ENCODE data around the gene CRYBB1.

Gene CRYBB1

DNA sequence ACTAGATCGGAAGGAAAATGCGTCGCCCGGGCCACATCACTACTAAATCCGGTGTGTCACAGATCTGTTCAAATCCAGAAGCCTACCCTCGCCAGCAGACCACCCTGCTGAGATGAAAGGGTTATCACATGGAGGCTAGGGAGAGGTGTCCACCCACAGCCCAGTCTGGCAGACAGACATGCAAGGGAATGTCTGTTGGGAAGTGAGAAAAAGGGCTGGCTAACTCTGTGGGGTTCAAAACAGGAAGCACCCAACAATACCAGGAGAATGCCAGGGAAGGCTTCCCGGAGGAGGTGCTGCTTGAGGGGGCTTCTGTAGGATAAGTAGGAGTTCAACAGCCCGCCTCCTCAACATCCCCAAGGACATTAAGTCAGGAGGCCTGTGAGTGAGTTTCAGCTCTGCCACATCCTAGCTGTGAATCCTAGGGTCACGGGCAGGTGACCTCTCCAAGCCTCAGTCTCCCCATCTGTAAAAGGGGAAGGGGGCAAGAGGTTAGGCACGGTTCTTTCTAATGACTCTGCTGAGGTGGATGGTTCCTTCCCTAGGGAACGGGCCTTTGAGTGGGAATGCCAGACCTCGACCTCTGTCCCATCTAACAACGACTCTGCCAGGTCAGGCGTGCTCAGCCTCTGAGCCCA lies 29.0 kb downstream of the CRYBB1 start:
- Histone ChIP-seq H3K27me3 (ENCODE audit: control insufficient read depth, insufficient read depth, low read length) (no peaks in the 10 kb centered on the region), H3K4me1 (ENCODE audit: control insufficient read depth, insufficient read depth, low read length) (peaks cover 31% of the 10 kb centered on the region), H3K27ac (ENCODE audit: low read depth, low read length) (peak overlapping the region; percentile 60; the same call in 1 of the 2 replicates), H3K4me3 (ENCODE audit: low read depth, low read length) (peak overlapping the region; percentile 85), H3K36me3 (ENCODE audit: control insufficient read depth, insufficient read depth, low read length) (peaks cover 16% of the 10 kb centered on the region), H3K9ac (ENCODE audit: low read length) (peak overlapping the region; percentile 80), H3K9me3 (ENCODE audit: control insufficient read depth, insufficient read depth, low read depth, low read length) (peaks cover 3% of the 10 kb centered on the region; the same call in 1 of the 2 replicates)

GRCh38 chr22:26587991-26588613 lies 29.7 kb downstream of the CRYBB1 start:
- Histone ChIP-seq H3K9me3 (ENCODE audit: control insufficient read depth, insufficient read depth, low read depth, low read length) (peaks cover 3% of the 10 kb centered on the region; the same call in 1 of the 2 replicates), H3K9ac (ENCODE audit: low read length) (no peak overlapping the region), H3K4me1 (ENCODE audit: control insufficient read depth, insufficient read depth, low read length) (peaks cover 31% of the 10 kb centered on the region), H3K27me3 (ENCODE audit: control insufficient read depth, insufficient read depth, low read length) (no peaks in the 10 kb centered on the region), H3K4me3 (ENCODE audit: low read depth, low read length) (peak overlapping the region; percentile 85; the same call in 1 of the 2 replicates), H3K27ac (ENCODE audit: low read depth, low read length) (no peak overlapping the region), H3K36me3 (ENCODE audit: control insufficient read depth, insufficient read depth, low read length) (peaks cover 16% of the 10 kb centered on the region)

DNA sequence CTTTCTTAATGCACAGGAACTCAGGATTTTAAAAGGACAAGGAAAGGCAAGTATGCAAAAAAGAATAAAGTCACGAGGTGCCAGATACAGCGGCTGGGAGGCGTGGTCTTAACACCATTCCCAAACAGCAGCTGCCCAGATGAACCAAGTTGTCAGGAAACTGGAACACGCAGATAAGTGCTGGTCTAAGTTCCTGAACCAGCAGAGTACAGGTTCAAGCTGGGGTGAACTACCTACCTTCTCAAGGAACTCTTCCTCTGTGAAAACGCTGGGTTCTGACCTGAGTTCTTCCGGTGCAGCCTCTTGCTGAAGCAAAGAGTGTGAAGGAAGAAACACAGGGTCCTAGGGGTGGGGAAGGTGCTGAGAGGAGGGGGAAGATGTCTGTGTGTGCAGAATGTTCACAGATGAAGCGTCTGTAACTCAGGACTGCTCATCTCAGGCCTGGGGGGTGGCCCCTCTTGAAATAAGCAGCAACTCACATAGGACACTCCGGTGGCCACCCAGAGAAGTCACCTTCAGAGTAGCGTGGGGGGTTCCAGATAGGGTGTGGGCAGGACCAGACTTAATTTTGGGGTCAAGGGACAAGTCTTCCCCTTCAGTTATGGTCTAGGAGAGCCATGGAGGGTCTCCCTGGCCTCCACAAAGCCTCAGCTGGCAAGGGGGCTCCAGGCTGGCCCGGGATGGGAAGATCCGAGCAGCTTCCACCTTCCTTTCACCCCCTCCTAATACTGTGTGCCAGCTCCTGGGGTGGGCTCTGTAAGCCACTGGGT lies 31.1 kb downstream of the CRYBB1 start:
- peaks cover 22% of the 10 kb centered on the region for H3K36me3 ChIP-seq (ENCODE audit: control insufficient read depth, insufficient read depth, low read length)
- peaks cover 3% of the 10 kb centered on the region; the same call in 1 of the 2 replicates for H3K9me3 ChIP-seq (ENCODE audit: control insufficient read depth, insufficient read depth, low read depth, low read length)
- no peak overlapping the region for H3K9ac ChIP-seq (ENCODE audit: low read length)
- H3K4me3 ChIP-seq (ENCODE audit: low read depth, low read length) = peak overlapping the region; percentile 12; the same call in 1 of the 2 replicates
- no peaks in the 10 kb centered on the region for H3K27me3 ChIP-seq (ENCODE audit: control insufficient read depth, insufficient read depth, low read length)
- peaks cover 31% of the 10 kb centered on the region for H3K4me1 ChIP-seq (ENCODE audit: control insufficient read depth, insufficient read depth, low read length)
- no peak overlapping the region for H3K27ac ChIP-seq (ENCODE audit: low read depth, low read length)

DNA sequence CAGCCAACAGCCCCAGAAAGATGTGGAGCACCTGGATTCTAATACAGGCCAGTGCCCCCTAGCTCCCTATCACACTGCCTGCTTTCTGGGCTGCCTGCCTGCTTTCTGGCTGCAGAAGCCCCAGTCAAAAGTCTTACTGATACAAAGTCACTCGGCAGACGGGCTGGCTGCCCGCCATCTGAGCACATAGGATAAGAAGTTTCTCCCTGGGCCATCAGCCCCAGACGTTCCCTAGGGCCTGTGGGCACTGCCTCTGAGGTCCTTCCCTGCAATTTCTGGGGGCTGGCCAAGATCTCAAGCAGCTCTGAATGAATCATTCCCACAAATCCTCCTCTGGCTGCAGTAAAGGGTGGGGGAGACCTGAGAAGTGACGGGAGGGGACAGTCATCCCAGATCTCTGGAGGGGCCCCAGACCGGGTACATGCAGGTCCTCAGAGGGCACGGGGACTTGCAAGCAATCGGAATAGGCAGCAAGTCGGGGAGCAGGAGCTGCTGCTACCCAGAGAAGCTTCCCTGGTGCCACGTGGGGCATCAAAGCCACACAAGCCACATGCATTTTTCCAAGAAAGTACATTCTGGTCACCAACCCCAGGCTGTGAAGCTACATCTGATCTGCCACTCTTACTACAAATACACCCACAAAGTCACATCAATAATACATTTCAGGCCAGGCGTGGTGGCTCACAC lies 32.6 kb downstream of the CRYBB1 start:
- Histone ChIP-seq H3K27ac (ENCODE audit: low read depth, low read length) (no peak overlapping the region), H3K9ac (ENCODE audit: low read length) (no peak overlapping the region), H3K4me1 (ENCODE audit: control insufficient read depth, insufficient read depth, low read length) (peaks cover 40% of the 10 kb centered on the region), H3K4me3 (ENCODE audit: low read depth, low read length) (no peak overlapping the region), H3K9me3 (ENCODE audit: control insufficient read depth, insufficient read depth, low read depth, low read length) (peaks cover 3% of the 10 kb centered on the region; the same call in 1 of the 2 replicates), H3K27me3 (ENCODE audit: control insufficient read depth, insufficient read depth, low read length) (no peaks in the 10 kb centered on the region), H3K36me3 (ENCODE audit: control insufficient read depth, insufficient read depth, low read length) (peaks cover 22% of the 10 kb centered on the region)

DNA sequence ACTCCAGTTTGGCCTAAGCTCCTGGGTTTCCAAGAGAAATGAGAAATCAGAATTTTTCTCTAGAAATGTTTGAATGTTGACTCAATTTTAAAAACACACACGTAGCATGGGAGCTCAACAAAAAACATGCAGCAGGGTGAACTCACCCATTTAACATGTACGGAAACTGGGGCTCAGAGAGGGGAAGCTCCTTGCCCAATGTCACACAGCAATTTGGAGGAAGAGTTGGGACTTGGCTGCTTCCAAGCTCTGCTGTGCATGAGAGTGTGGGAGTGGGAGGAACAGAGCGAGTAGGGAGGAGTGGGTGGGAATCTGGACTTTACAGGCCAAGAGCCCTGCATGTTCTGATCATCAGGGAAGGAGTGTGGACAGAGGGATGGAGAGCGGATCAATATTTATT lies 33.8 kb downstream of the CRYBB1 start:
- Histone ChIP-seq H3K4me1 (ENCODE audit: control insufficient read depth, insufficient read depth, low read length) (peaks cover 51% of the 10 kb centered on the region), H3K9me3 (ENCODE audit: control insufficient read depth, insufficient read depth, low read depth, low read length) (peaks cover 3% of the 10 kb centered on the region; the same call in 1 of the 2 replicates), H3K9ac (ENCODE audit: low read length) (no peak overlapping the region), H3K36me3 (ENCODE audit: control insufficient read depth, insufficient read depth, low read length) (peaks cover 24% of the 10 kb centered on the region), H3K27ac (ENCODE audit: low read depth, low read length) (no peak overlapping the region), H3K27me3 (ENCODE audit: control insufficient read depth, insufficient read depth, low read length) (no peaks in the 10 kb centered on the region), H3K4me3 (ENCODE audit: low read depth, low read length) (no peak overlapping the region)

GRCh38 chr22:26581633-26582168 lies 36.1 kb downstream of the CRYBB1 start:
- peaks cover 20% of the 10 kb centered on the region for H3K36me3 ChIP-seq (ENCODE audit: control insufficient read depth, insufficient read depth, low read length)
- H3K9me3 ChIP-seq (ENCODE audit: control insufficient read depth, insufficient read depth, low read depth, low read length) = no peaks in the 10 kb centered on the region
- H3K9ac ChIP-seq (ENCODE audit: low read length) = no peak overlapping the region
- H3K27me3 ChIP-seq (ENCODE audit: control insufficient read depth, insufficient read depth, low read length) = no peaks in the 10 kb centered on the region
- H3K4me3 ChIP-seq (ENCODE audit: low read depth, low read length) = no peak overlapping the region
- H3K4me1 ChIP-seq (ENCODE audit: control insufficient read depth, insufficient read depth, low read length) = peaks cover 47% of the 10 kb centered on the region
- H3K27ac ChIP-seq (ENCODE audit: low read depth, low read length) = no peak overlapping the region

GRCh38 chr22:26581026-26581425 lies 36.8 kb downstream of the CRYBB1 start:
- Histone ChIP-seq H3K4me1 (ENCODE audit: control insufficient read depth, insufficient read depth, low read length) (peaks cover 48% of the 10 kb centered on the region), H3K9ac (ENCODE audit: low read length) (peak overlapping the region; percentile 28), H3K9me3 (ENCODE audit: control insufficient read depth, insufficient read depth, low read depth, low read length) (no peaks in the 10 kb centered on the region), H3K27me3 (ENCODE audit: control insufficient read depth, insufficient read depth, low read length) (no peaks in the 10 kb centered on the region), H3K27ac (ENCODE audit: low read depth, low read length) (no peak overlapping the region; the same call in none of the 2 replicates), H3K4me3 (ENCODE audit: low read depth, low read length) (peak overlapping the region; percentile 27; the same call in 1 of the 2 replicates), H3K36me3 (ENCODE audit: control insufficient read depth, insufficient read depth, low read length) (peaks cover 16% of the 10 kb centered on the region)

DNA sequence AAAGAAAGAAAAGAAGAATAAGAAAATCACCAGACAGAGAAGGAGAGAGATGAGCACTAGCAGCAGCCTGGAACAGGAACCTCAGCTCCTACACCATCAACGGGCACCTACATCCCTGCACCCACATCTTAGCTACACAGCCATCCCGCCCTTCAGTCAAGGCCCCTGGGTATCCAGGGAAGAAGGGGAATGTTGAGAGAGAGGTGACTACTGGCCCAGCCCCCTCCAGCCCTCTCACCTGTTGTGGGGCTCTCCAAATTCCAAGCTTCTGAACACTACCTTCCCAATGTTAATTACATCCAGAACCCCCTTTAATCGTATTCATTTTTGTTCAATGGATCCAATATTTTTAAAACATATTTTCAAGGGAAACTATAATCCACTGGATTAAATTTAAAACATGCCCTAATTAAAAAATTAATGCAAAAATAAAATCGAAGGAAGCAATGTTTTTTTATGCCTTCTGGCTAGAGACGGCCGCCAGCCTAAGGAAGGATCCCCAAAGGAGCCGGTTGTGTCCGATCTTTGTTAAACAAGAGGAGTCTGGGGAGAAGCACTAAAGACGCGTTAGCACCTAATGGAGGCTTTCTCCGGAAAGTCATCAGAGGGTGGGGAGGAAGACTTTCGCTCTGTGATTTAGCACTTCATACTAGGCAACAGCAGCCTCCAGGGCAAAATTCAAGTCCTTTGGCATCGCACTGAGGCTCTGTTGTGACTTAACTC lies 37.4 kb downstream of the CRYBB1 start:
- Histone ChIP-seq H3K9ac (ENCODE audit: low read length) (peak overlapping the region; percentile 38), H3K27ac (ENCODE audit: low read depth, low read length) (no peak overlapping the region; the same call in 1 of the 2 replicates), H3K27me3 (ENCODE audit: control insufficient read depth, insufficient read depth, low read length) (no peaks in the 10 kb centered on the region), H3K4me3 (ENCODE audit: low read depth, low read length) (peak overlapping the region; percentile 27; the same call in 1 of the 2 replicates), H3K9me3 (ENCODE audit: control insufficient read depth, insufficient read depth, low read depth, low read length) (no peaks in the 10 kb centered on the region), H3K4me1 (ENCODE audit: control insufficient read depth, insufficient read depth, low read length) (peaks cover 51% of the 10 kb centered on the region), H3K36me3 (ENCODE audit: control insufficient read depth, insufficient read depth, low read length) (peaks cover 16% of the 10 kb centered on the region)

- H3K27ac ChIP-seq (ENCODE audit: low read depth, low read length) = 0 out of 2 replicates have a peak overlapping the region, but pooled peaks have one; percentile 17
- H3K9ac ChIP-seq (ENCODE audit: low read length) = no peak overlapping the region
- H3K27me3 ChIP-seq (ENCODE audit: control insufficient read depth, insufficient read depth, low read length) = no peaks in the 10 kb centered on the region
- no peak overlapping the region for H3K4me3 ChIP-seq (ENCODE audit: low read depth, low read length)
- peaks cover 55% of the 10 kb centered on the region for H3K4me1 ChIP-seq (ENCODE audit: control insufficient read depth, insufficient read depth, low read length)
- H3K36me3 ChIP-seq (ENCODE audit: control insufficient read depth, insufficient read depth, low read length) = peaks cover 18% of the 10 kb centered on the region
- no peaks in the 10 kb centered on the region for H3K9me3 ChIP-seq (ENCODE audit: control insufficient read depth, insufficient read depth, low read depth, low read length)
These were observed 38.4 kb downstream of the CRYBB1 start for GRCh38 chr22:26579331-26579886.

DNA sequence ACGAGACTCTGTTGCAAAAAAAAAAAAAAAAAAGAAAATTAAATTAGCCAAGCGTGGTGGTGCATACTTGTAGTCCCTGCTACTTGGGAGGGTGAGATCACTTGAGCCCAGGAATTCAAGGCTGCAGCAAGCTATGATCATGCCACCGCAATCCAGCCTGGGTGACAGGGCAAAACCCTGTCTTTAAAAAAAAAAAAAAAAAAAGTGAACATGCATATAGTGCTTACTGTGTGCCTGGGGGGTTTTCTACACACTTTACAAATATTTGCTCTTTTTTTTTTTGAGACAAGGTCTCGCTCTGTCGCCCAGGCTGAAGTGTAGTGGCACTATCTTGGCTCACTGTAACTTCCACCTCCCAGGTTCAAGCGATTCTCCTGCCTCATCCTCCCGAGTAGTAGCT lies 40.7 kb downstream of the CRYBB1 start:
- Histone ChIP-seq H3K36me3 (ENCODE audit: control insufficient read depth, insufficient read depth, low read length) (peaks cover 13% of the 10 kb centered on the region; the same call in 1 of the 2 replicates), H3K9me3 (ENCODE audit: control insufficient read depth, insufficient read depth, low read depth, low read length) (no peaks in the 10 kb centered on the region), H3K9ac (ENCODE audit: low read length) (no peak overlapping the region), H3K27ac (ENCODE audit: low read depth, low read length) (no peak overlapping the region), H3K27me3 (ENCODE audit: control insufficient read depth, insufficient read depth, low read length) (no peaks in the 10 kb centered on the region), H3K4me3 (ENCODE audit: low read depth, low read length) (no peak overlapping the region), H3K4me1 (ENCODE audit: control insufficient read depth, insufficient read depth, low read length) (peaks cover 75% of the 10 kb centered on the region)
